Central memory CD4-positive, alpha-beta T cell (primary cell): Measurements from ENCODE around the gene PM20D2.
A peak's percentile ranks its signal among the peaks of the same experiment; 100 is the strongest.

Source experiments
- DNase-seq: peaks from one replicate; pipeline ENCODE4 v3.0.0; 2022

The PM20D2 gene

GRCh38 chr6:89145091-89145955 lies 532 bp upstream of the PM20D2 start:
- DNase-seq = peak; percentile 39

GRCh38 chr6:89146718-89147700 lies 1.2 kb downstream of the PM20D2 start:
- peak; percentile 29 for DNase-seq

- DNase-seq = no peak
These were observed 2.3 kb downstream of the PM20D2 start for GRCh38 chr6:89148016-89148750.

GRCh38 chr6:89154131-89154530 lies 8.3 kb downstream of the PM20D2 start:
- DNase-seq = no peak

GRCh38 chr6:89160331-89161092 lies 14.7 kb downstream of the PM20D2 start:
- DNase-seq = no peak

- no peak for DNase-seq
These were observed 15.6 kb downstream of the PM20D2 start for GRCh38 chr6:89161326-89162046.

- no peak for DNase-seq
These were observed 16.2 kb downstream of the PM20D2 start for GRCh38 chr6:89162047-89162371.

GRCh38 chr6:89172131-89172530 lies 26.3 kb downstream of the PM20D2 start:
- no peak for DNase-seq

GRCh38 chr6:89173634-89174033 lies 27.8 kb downstream of the PM20D2 start:
- DNase-seq = no peak

- DNase-seq = no peak
These were observed 34.3 kb downstream of the PM20D2 start for GRCh38 chr6:89180112-89180511.

- DNase-seq = no peak
These were observed 35.1 kb downstream of the PM20D2 start for GRCh38 chr6:89180971-89181370.

- DNase-seq = no peak
These were observed 37.4 kb downstream of the PM20D2 start for GRCh38 chr6:89183294-89183693.

- DNase-seq = no peak
These were observed 38.5 kb downstream of the PM20D2 start for GRCh38 chr6:89184344-89184743.

- DNase-seq = no peak
These were observed 40.9 kb downstream of the PM20D2 start for GRCh38 chr6:89186762-89187161.

GRCh38 chr6:89187504-89187903 lies 41.6 kb downstream of the PM20D2 start:
- DNase-seq = no peak

GRCh38 chr6:89190741-89191140 lies 44.9 kb downstream of the PM20D2 start:
- DNase-seq = no peak

- DNase-seq = no peak
These were observed 48.7 kb downstream of the PM20D2 start for GRCh38 chr6:89194559-89194958.

GRCh38 chr6:89197141-89197540 lies 51.3 kb downstream of the PM20D2 start:
- no peak for DNase-seq

GRCh38 chr6:89198235-89198634 lies 52.4 kb downstream of the PM20D2 start:
- DNase-seq = no peak

GRCh38 chr6:89199579-89199978 lies 53.7 kb downstream of the PM20D2 start:
- DNase-seq = no peak

GRCh38 chr6:89200706-89201215 lies 54.9 kb downstream of the PM20D2 start:
- DNase-seq = no peak
